ENCODE data around the gene RAI14.
"Not testable (repeated sequence)": the region's sequence is repeated elsewhere in the genome, so short reads cannot be mapped to it uniquely, and the experiment has no call there.

RAI14 gene

GRCh38 chr5:34699155-34700077 is 43.3 kb downstream of the RAI14 start:
- DNase-seq (ENCODE audit: low read depth in 2 of 2), result no peak

GRCh38 chr5:34700078-34700452 is 43.9 kb downstream of the RAI14 start:
- DNase-seq (ENCODE audit: low read depth in 2 of 2), result no peak

GRCh38 chr5:34701442-34701841 is 45.3 kb downstream of the RAI14 start:
- DNase-seq (ENCODE audit: low read depth in 2 of 2), result not testable (repeated sequence)

- DNase-seq (ENCODE audit: low read depth in 2 of 2), result no peak
Observed at GRCh38 chr5:34703767-34704713, 47.9 kb downstream of the RAI14 start.

GRCh38 chr5:34706084-34706483 is 50.0 kb downstream of the RAI14 start:
- DNase-seq (ENCODE audit: low read depth in 2 of 2), result no peak

GRCh38 chr5:34707451-34708107 is 51.5 kb downstream of the RAI14 start:
- DNase-seq (ENCODE audit: low read depth in 2 of 2), result no peak

- DNase-seq (ENCODE audit: low read depth in 2 of 2), result no peak
Observed at GRCh38 chr5:34708777-34709176, 52.6 kb downstream of the RAI14 start.

- DNase-seq (ENCODE audit: low read depth in 2 of 2), result peak; percentile 67 to 75
Observed at GRCh38 chr5:34709861-34710673, 53.9 kb downstream of the RAI14 start.

- no peak for DNase-seq (ENCODE audit: low read depth in 2 of 2)
Observed at GRCh38 chr5:34712565-34712964, 56.4 kb downstream of the RAI14 start.

GRCh38 chr5:34715711-34716110 is 59.6 kb downstream of the RAI14 start:
- no peak for DNase-seq (ENCODE audit: low read depth in 2 of 2)

- no peak for DNase-seq (ENCODE audit: low read depth in 2 of 2)
Observed at GRCh38 chr5:34716986-34717385, 60.9 kb downstream of the RAI14 start.

GRCh38 chr5:34717426-34718327 is 61.5 kb downstream of the RAI14 start:
- peak; percentile 90 for DNase-seq (ENCODE audit: low read depth in 2 of 2)

- DNase-seq (ENCODE audit: low read depth in 2 of 2), result no peak
Observed at GRCh38 chr5:34718516-34718915, 62.4 kb downstream of the RAI14 start.

GRCh38 chr5:34719029-34719428 is 62.9 kb downstream of the RAI14 start:
- no peak for DNase-seq (ENCODE audit: low read depth in 2 of 2)

GRCh38 chr5:34721327-34721726 is 65.2 kb downstream of the RAI14 start:
- DNase-seq (ENCODE audit: low read depth in 2 of 2), result no peak

GRCh38 chr5:34722183-34722582 is 66.1 kb downstream of the RAI14 start:
- DNase-seq (ENCODE audit: low read depth in 2 of 2), result no peak

- DNase-seq (ENCODE audit: low read depth in 2 of 2), result no peak
Observed at GRCh38 chr5:34724741-34725140, 68.6 kb downstream of the RAI14 start.

GRCh38 chr5:34727166-34727749 is 71.1 kb downstream of the RAI14 start:
- not testable (repeated sequence) for DNase-seq (ENCODE audit: low read depth in 2 of 2)

GRCh38 chr5:34728236-34728635 is 72.1 kb downstream of the RAI14 start:
- no peak for DNase-seq (ENCODE audit: low read depth in 2 of 2)

Measured in fibroblast of skin of left biceps (primary cell).